HG03354 (cell line): ENCODE measurements around the gene AMIGO3.
A peak's percentile ranks its signal among the peaks of the same experiment; 100 is the strongest.

ENCODE experiments used
- ATAC-seq: cut with Tn5 transposase; IDR thresholded peaks from one replicate; pipeline ENCODE4 v1.9.1; 2021; ENCODE audit warnings: mild to moderate bottlenecking; ENCODE audit not compliant: unreplicated experiment, poor library complexity, severe bottlenecking

Gene AMIGO3

GRCh38 chr3:49727154-49727923 is 7.9 kb upstream of the AMIGO3 start:
- ATAC-seq: no peak

GRCh38 chr3:49725906-49726681 is 6.6 kb upstream of the AMIGO3 start:
- no peak for ATAC-seq

GRCh38 chr3:49724586-49724985 is 5.1 kb upstream of the AMIGO3 start:
- no peak for ATAC-seq

- ATAC-seq: peak; percentile 72
Measured at GRCh38 chr3:49723628-49724551, 4.4 kb upstream of the AMIGO3 start, which contains the start of gene GMPPB. Gene GMPPB, minus strand, starts transcription at chr3:49723951. Its CDS starts 225 bp downstream, at chr3:49723726.

GRCh38 chr3:49723296-49723627 is 3.8 kb upstream of the AMIGO3 start:
- ATAC-seq: peak; percentile 19

GRCh38 chr3:49722896-49723295 is 3.4 kb upstream of the AMIGO3 start:
- ATAC-seq: no peak

GRCh38 chr3:49721896-49722781 is 2.7 kb upstream of the AMIGO3 start:
- no peak for ATAC-seq

- no peak for ATAC-seq
Measured at GRCh38 chr3:49721596-49721895, 2.1 kb upstream of the AMIGO3 start.

GRCh38 chr3:49720855-49721595 is 1.5 kb upstream of the AMIGO3 start:
- no peak for ATAC-seq

- no peak for ATAC-seq
Measured at GRCh38 chr3:49718858-49719213, 648 bp downstream of the AMIGO3 start.

- no peak for ATAC-seq
Measured at GRCh38 chr3:49717959-49718857, 1.3 kb downstream of the AMIGO3 start.

- no peak for ATAC-seq
Measured at GRCh38 chr3:49717211-49717958, 2.1 kb downstream of the AMIGO3 start.

- ATAC-seq: no peak
Measured at GRCh38 chr3:49716691-49717210, 2.7 kb downstream of the AMIGO3 start.

GRCh38 chr3:49716169-49716568 is 3.3 kb downstream of the AMIGO3 start:
- no peak for ATAC-seq

- no peak for ATAC-seq
Measured at GRCh38 chr3:49715611-49716121, 3.8 kb downstream of the AMIGO3 start.

GRCh38 chr3:49714728-49715550 is 4.5 kb downstream of the AMIGO3 start:
- ATAC-seq: no peak
